ENCODE measurements around the gene MRPL3. TPM values are rescaled to one million over a fixed set of nuclear protein-coding genes. Genes with fewer than 3 reads are reported as not detected.

The MRPL3 gene
- total RNA-seq = 10 to 100 TPM; 61.4 to 63.5 TPM

DNA sequence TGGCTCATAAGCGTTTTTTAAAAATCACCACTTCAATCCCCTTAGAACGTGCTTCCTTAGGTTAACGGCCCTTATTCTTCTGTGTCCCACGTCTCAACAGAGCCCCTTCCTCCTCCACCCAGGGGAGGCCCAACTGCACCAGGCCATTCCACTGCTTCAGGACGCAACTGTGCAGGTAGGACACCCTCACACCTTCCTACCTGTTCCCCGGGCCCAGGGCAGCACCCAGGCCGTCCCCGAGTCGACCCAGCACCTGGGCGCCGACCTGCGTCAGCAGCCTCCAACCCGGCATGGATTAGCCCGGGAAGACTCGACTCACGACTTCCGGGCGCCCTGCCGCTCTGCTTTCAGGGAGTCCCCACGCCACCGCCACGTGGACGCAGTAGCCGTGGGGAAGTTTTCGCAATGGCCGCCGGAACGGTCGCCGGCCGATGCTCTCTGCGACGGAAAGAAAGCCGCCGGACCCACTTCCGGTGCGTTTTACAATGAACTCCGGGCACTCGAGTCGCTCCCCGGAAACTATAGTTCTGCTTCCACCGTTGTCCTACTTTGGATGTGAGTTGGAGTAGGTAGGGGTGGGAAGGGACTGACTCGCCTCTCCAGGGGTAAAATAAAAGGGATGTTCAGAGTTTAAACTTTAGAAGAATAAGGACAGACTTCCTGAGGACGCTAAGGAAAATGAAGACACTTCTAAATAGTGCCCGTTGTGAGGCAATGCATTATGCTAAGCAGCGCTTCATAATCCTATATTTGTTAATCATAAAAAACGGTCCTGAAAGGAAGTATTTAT lies at the start of gene MRPL3:
MRPL3 (minus strand) TSS at position 442 of the 790 bp plus-strand sequence; CDS start at position 292, 150 bp downstream.
- H3K36me3 Mint-ChIP-seq (ENCODE audit: low read depth) = peaks cover 35% of the 10 kb centered on the region
- H3K4me1 Mint-ChIP-seq = peaks cover 44% of the 10 kb centered on the region
- DNase-seq = peak; percentile 86
- ChIA-PET CTCF (interaction anchor here (0.5 to 1.8 kb wide), 3 partner anchors 22 to 476 kb away, joined by 3 to 4 read pairs (median 3); partner anchors contain the start of genes ASTE1 and NEK11), POLR2A (interaction anchor here (1.0 kb wide), 3 partner anchors 18 to 476 kb away, joined by 3 to 6 read pairs (median 3); partner anchors contain the start of genes ASTE1, NEK11 and NUDT16)
- H3K27ac Mint-ChIP-seq = peak within 1 kb of the TSS; percentile 84
- no peaks in the 10 kb centered on the region for H3K27me3 Mint-ChIP-seq
- H3K9me3 Mint-ChIP-seq = no peaks in the 10 kb centered on the region
- peak within 1 kb of the TSS; percentile 97 for H3K4me3 Mint-ChIP-seq

DNA sequence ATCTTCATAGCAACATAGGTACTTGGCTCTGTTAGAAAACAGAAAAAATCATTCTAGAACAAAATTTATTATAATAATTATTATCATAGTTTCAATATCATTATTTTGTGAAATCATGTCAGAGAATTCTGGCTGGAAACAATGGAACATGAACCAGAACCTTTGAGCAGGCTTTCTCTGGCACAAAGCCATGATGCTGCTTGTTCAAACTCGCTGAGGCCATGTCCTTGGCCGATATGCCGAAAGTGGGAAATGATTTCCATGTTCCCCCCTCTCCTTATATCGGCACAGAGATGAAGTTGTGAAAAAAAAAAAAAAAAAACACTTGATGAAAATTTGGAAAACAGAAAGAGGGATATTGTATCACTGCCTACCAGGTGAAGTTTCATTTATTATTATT lies 49.0 kb upstream of the MRPL3 start:
- H3K27me3 Mint-ChIP-seq = peaks cover 20% of the 10 kb centered on the region
- H3K36me3 Mint-ChIP-seq (ENCODE audit: low read depth) = no peaks in the 10 kb centered on the region
- H3K27ac Mint-ChIP-seq = no peak overlapping the region
- DNase-seq = no peak
- no peaks in the 10 kb centered on the region for H3K9me3 Mint-ChIP-seq
- ChIA-PET POLR2A (no interaction called here), CTCF (no interaction called here)
- no peak overlapping the region for H3K4me3 Mint-ChIP-seq
- H3K4me1 Mint-ChIP-seq = peaks cover 15% of the 10 kb centered on the region

DNA sequence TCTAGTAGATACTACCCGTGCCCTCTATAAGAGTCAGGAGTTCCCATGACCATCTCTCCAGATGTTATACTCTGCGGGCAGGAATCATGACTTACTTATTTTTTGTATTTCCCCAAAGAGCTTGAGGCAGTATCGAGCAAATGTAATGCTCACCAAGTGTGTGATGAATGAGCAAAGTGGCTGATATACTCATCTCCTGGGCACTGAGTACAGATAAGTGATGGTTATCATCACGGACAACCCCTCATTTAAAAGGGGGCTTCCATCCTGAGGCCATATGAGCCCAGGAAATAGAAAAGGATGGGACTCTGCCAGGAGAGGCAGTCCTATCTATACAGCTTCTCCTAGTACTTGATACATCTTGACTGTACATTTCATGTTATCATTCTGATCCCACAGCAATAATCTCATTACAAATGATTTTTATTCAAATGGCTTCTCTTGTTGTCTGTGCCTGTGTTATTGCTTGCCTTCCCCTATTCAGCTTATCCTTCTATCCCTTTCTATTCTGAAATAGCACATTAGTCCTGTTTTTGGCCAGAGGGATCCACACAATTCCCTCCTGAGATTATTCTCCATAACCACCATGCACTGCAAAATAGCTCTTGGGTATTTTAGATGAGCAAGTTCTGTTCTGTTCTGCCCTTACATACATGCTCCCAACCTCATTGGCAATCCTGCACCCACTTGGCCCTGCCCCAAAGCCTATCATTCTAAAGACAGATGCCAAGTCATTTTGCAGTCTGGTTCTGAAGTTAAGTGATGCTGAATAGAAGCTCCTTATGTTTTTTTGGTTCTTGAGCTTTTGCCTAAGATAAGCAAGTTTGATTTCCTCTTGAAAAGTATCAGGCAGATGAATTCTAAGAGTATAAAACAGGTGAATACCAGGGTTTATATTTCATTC lies 48.0 kb upstream of the MRPL3 start:
- peaks cover 15% of the 10 kb centered on the region for H3K4me1 Mint-ChIP-seq
- peaks cover 19% of the 10 kb centered on the region for H3K27me3 Mint-ChIP-seq
- no peaks in the 10 kb centered on the region for H3K9me3 Mint-ChIP-seq
- no peak overlapping the region for H3K4me3 Mint-ChIP-seq
- DNase-seq = no peak
- no peak overlapping the region for H3K27ac Mint-ChIP-seq
- ChIA-PET CTCF (interaction anchor here (1.1 to 1.9 kb wide), 2 partner anchors 10 to 22 kb away, joined by 3 to 4 read pairs; no protein-coding TSS in a partner anchor), POLR2A (no interaction called here)
- no peaks in the 10 kb centered on the region for H3K36me3 Mint-ChIP-seq (ENCODE audit: low read depth)

DNA sequence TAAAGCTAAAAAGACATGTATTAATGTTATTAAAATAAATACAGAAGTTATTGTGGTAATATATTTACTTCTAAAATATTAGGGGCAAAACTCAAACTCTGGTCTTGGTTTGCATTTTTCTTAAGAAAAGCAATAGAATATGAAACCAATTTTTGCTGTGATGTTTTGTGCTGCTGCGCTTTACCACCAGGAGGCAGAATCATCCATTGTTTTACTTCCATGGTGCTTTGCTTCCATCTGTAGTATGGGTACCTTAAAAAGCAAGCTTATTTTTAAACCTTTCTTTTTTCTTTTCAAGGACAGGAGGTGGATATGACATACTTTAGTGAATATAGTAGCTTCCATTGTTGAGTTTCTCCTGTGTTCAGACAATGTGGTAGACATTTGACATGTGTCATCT lies 46.6 kb upstream of the MRPL3 start:
- CTCF ChIA-PET = interaction anchor here (1.0 to 1.9 kb wide), 6 partner anchors 9 to 514 kb away, joined by 3 to 5 read pairs (median 4); no protein-coding TSS in a partner anchor
- H3K9me3 Mint-ChIP-seq = no peaks in the 10 kb centered on the region
- POLR2A ChIA-PET = no interaction called here
- H3K27me3 Mint-ChIP-seq = peaks cover 21% of the 10 kb centered on the region
- no peak for DNase-seq
- H3K36me3 Mint-ChIP-seq (ENCODE audit: low read depth) = no peaks in the 10 kb centered on the region
- no peak overlapping the region for H3K4me3 Mint-ChIP-seq
- H3K27ac Mint-ChIP-seq = no peak overlapping the region
- H3K4me1 Mint-ChIP-seq = peaks cover 15% of the 10 kb centered on the region

DNA sequence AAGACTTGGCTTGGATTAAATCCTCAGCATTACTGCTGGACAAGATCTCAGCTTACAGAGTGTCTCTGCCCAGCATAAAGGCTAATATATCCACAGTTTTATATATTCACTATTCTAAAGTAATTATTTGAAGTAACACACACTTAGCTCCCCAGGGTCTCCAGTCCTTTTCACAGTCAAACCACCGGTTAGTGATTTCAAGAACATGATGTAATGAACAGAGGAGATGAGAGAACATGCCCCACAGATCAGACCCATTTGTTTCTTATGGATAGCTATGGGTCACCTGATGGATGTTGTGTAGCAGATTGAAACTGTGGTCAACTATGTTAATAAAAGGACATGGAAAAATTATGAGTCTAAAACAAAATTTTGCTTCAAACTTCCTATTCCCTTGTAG lies 44.8 kb upstream of the MRPL3 start:
- no peaks in the 10 kb centered on the region for H3K9me3 Mint-ChIP-seq
- no peak for DNase-seq
- H3K27me3 Mint-ChIP-seq = peaks cover 19% of the 10 kb centered on the region
- no peaks in the 10 kb centered on the region for H3K36me3 Mint-ChIP-seq (ENCODE audit: low read depth)
- ChIA-PET CTCF (interaction anchor here (0.6 to 1.0 kb wide), 3 partner anchors 182 to 515 kb away, joined by 3 to 5 read pairs (median 3); no protein-coding TSS in a partner anchor), POLR2A (no interaction called here)
- no peaks in the 10 kb centered on the region for H3K4me1 Mint-ChIP-seq
- no peak overlapping the region for H3K4me3 Mint-ChIP-seq
- no peak overlapping the region for H3K27ac Mint-ChIP-seq

DNA sequence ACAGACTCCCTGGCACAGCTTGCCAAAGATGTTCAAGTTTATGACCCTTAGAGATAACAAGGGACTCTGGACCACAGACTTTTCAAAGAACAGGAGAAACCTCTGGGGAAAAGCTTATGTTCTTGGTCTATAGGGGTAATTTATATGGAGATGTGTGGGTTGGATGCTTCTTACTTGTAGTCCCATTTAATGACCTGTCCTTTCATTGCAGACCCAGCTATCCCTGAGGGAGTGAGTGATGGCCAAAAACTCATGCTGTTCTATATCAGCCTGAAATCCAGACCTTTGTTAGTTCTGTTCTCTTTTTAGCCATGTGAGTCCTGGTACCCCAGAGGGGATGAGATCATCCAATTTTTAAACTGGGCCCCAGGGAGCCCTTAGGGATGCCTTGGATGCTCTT lies 43.7 kb upstream of the MRPL3 start:
- peaks cover 17% of the 10 kb centered on the region for H3K27me3 Mint-ChIP-seq
- no peaks in the 10 kb centered on the region for H3K9me3 Mint-ChIP-seq
- H3K4me3 Mint-ChIP-seq = no peak overlapping the region
- H3K4me1 Mint-ChIP-seq = no peaks in the 10 kb centered on the region
- no peak for DNase-seq
- POLR2A ChIA-PET = no interaction called here
- CTCF ChIA-PET = no interaction called here
- H3K36me3 Mint-ChIP-seq (ENCODE audit: low read depth) = no peaks in the 10 kb centered on the region
- no peak overlapping the region for H3K27ac Mint-ChIP-seq

DNA sequence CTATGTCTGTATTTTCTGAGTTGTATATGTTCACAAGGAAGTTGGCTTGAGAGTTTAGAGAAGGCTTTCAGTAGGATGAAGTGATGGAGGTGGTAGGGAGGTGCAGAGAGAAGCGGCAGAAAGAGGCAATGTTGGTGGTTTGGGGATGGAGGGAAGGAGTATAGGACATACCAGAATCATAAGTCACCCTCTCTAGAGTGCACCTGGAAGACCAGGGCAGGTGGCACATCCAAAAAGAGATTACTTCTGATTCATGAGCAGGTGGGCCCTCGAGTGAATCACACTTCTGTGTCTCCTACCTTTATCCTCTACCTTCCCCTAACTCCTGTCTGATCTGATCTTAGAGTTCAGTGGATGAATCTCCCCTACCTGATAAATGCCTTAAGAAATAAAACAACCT lies 41.8 kb upstream of the MRPL3 start:
- DNase-seq = no peak
- no peaks in the 10 kb centered on the region for H3K9me3 Mint-ChIP-seq
- H3K27me3 Mint-ChIP-seq = peaks cover 16% of the 10 kb centered on the region
- no peaks in the 10 kb centered on the region for H3K4me1 Mint-ChIP-seq
- no peaks in the 10 kb centered on the region for H3K36me3 Mint-ChIP-seq (ENCODE audit: low read depth)
- no peak overlapping the region for H3K4me3 Mint-ChIP-seq
- H3K27ac Mint-ChIP-seq = no peak overlapping the region
- ChIA-PET CTCF (no interaction called here), POLR2A (no interaction called here)

DNA sequence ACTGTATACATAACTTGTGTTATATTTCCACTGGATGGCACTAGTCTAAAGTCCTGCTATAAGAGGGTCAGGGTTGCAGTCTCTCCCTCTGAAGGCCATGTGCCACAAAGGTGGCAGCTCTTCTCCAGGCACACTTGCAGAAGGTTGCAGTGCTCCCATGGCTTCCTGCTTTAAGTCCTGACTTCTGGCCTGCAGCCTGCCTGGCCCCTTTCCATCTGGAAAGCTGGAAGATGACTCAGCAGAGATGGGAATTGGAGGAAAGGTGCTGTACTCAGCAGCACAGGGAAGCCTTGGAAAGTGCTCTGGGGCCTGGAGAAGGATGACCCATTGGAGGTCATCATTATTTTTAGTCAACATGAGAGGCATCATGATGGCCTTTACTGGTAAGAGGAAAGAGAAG lies 40.9 kb upstream of the MRPL3 start:
- Mint-ChIP-seq H3K9me3 (no peaks in the 10 kb centered on the region), H3K27ac (no peak overlapping the region), H3K27me3 (peaks cover 16% of the 10 kb centered on the region), H3K36me3 (ENCODE audit: low read depth) (no peaks in the 10 kb centered on the region), H3K4me3 (no peak overlapping the region), H3K4me1 (no peaks in the 10 kb centered on the region)
- no peak for DNase-seq
- ChIA-PET CTCF (interaction anchor here (1.1 kb wide), 1 partner anchor 9 kb away, joined by 3 read pairs; no protein-coding TSS in a partner anchor), POLR2A (no interaction called here)

DNA sequence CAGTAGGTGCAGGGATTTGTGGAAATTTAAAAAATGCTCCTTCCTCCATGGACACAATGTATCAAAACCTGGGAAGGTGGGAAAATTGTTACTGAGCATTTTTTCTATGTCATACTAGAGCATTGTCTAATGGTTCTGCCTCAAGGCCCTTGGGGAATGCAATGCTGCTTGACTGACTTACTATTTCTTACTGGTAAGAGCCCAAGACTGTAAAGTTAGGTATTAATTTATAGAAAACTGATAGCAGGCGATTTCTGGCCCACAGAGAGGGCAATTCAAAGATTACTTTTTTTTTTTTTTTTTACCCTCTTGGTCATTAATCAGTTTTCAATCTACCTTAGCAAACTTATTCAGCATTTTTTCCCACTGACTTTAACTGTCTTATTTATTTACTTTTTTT lies 38.5 kb upstream of the MRPL3 start:
- Mint-ChIP-seq H3K9me3 (no peaks in the 10 kb centered on the region), H3K36me3 (ENCODE audit: low read depth) (no peaks in the 10 kb centered on the region), H3K27ac (no peak overlapping the region), H3K4me1 (no peaks in the 10 kb centered on the region), H3K4me3 (no peak overlapping the region), H3K27me3 (peaks cover 15% of the 10 kb centered on the region)
- no peak for DNase-seq
- ChIA-PET CTCF (interaction anchor here (1.3 kb wide), 1 partner anchor 8 kb away, joined by 4 read pairs; no protein-coding TSS in a partner anchor), POLR2A (no interaction called here)

DNA sequence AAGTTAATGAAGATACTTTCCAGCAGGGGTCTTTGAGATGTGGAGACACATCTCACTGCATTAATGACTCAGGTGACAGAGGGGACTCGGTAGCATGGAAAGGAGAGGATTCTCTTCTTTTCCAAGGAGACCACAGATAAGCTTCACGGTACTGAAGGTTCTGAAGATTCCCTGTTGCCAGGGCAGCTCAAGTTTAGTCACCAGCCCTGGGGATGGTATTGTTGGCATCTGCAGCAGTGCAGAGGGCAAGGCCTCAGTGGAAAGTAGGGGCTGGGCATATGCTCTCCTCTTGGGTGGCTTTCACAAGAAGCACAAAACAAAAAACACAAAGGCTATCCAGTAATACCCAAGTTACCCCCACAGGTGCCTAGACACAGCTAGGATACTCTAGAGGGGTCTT lies 38.0 kb upstream of the MRPL3 start:
- H3K36me3 Mint-ChIP-seq (ENCODE audit: low read depth) = no peaks in the 10 kb centered on the region
- no peak overlapping the region for H3K4me3 Mint-ChIP-seq
- no peaks in the 10 kb centered on the region for H3K4me1 Mint-ChIP-seq
- H3K27me3 Mint-ChIP-seq = peaks cover 15% of the 10 kb centered on the region
- no peaks in the 10 kb centered on the region for H3K9me3 Mint-ChIP-seq
- ChIA-PET POLR2A (no interaction called here), CTCF (interaction anchor here (1.3 kb wide), 1 partner anchor 9 kb away, joined by 4 read pairs; no protein-coding TSS in a partner anchor)
- no peak for DNase-seq
- no peak overlapping the region for H3K27ac Mint-ChIP-seq

DNA sequence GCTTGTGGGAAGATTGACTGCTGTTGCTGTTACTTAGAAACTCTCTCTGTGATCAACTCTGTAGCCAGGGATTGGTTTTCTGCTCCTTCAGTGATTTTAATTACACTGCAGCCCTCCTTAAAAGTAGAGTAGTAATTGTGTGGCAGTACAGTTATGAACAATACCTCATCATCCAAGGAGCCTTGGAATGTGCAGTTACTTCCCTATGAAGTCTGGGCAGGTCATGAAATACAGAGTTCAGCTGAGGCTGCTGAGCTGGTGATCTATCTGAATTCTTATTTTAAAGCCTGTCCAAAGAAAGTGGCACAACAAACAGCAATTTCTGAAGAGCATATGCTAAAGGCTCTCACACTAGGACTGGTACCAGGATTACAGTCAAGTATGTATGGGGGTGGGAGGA lies 37.4 kb upstream of the MRPL3 start:
- peaks cover 15% of the 10 kb centered on the region for H3K27me3 Mint-ChIP-seq
- POLR2A ChIA-PET = no interaction called here
- no peaks in the 10 kb centered on the region for H3K36me3 Mint-ChIP-seq (ENCODE audit: low read depth)
- no peak for DNase-seq
- H3K4me1 Mint-ChIP-seq = no peaks in the 10 kb centered on the region
- no peaks in the 10 kb centered on the region for H3K9me3 Mint-ChIP-seq
- CTCF ChIA-PET = interaction anchor here (1.3 kb wide), 1 partner anchor 9 kb away, joined by 4 read pairs; no protein-coding TSS in a partner anchor
- H3K27ac Mint-ChIP-seq = no peak overlapping the region
- H3K4me3 Mint-ChIP-seq = no peak overlapping the region

DNA sequence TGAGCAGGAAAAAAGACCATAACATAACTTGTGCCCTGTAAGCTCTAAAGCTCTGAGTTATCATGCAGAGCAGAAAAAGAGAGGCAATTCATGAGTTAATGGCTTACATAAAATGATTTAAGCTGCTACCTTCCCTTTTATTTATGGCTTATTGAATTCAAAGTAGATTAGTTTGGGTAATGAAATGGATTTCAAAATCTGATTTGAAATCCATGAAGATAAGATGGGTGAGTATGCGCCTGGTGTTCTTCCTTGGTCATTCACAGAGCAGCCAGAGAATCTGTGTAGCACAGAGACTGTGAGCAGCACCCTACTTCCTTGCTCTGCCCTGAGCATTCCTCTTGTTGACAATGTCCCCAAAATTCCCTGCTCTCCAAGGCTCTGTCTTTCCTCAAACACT lies 36.2 kb upstream of the MRPL3 start:
- Mint-ChIP-seq H3K4me1 (no peaks in the 10 kb centered on the region), H3K27me3 (peaks cover 10% of the 10 kb centered on the region), H3K9me3 (no peaks in the 10 kb centered on the region), H3K36me3 (ENCODE audit: low read depth) (no peaks in the 10 kb centered on the region), H3K27ac (no peak overlapping the region), H3K4me3 (no peak overlapping the region)
- ChIA-PET CTCF (no interaction called here), POLR2A (no interaction called here)
- DNase-seq = no peak

DNA sequence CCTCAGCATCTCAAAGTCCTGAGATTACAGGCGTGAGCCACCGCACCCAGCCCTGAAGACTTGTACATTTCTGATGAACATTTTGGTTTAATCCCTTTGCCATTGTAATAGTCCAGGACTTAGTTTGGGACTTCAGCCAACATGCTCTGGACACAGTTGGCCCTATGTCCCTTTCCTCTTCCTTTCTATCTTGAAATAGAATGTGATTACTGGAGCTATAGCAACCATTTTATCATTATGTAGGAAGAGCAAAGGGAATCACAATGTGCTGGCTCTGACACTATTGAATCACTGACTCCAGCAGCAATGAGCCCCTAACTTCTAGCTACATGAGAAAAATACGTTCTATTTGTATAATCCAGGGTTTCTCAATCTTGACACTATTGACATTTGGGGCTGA lies 34.8 kb upstream of the MRPL3 start:
- CTCF ChIA-PET = no interaction called here
- Mint-ChIP-seq H3K27ac (no peak overlapping the region), H3K27me3 (peaks cover 10% of the 10 kb centered on the region), H3K4me3 (no peak overlapping the region), H3K36me3 (ENCODE audit: low read depth) (no peaks in the 10 kb centered on the region), H3K9me3 (no peaks in the 10 kb centered on the region), H3K4me1 (no peaks in the 10 kb centered on the region)
- no peak for DNase-seq
- POLR2A ChIA-PET = no interaction called here

Data from activated CD4-positive, alpha-beta memory T cell treated with anti-CD3 and anti-CD28 coated beads, Interleukin-2, amount 10 ng/mL, durations not matched to agents 7 days and 5 days (primary cell).